ENCODE data around the gene MAP1S. TPM values are rescaled to one million over a fixed set of nuclear protein-coding genes. Genes with fewer than 3 reads are reported as not detected.

Gene MAP1S
- total RNA-seq, 1 donor from 2014 or later, result 55.8 TPM

GRCh38 chr19:17687857-17688784 lies 31.2 kb upstream of the MAP1S start, which contains the start of gene UNC13A:
Gene UNC13A, minus strand, starts transcription at chr19:17688354. Its CDS starts 155 bp downstream, at chr19:17688199.
- ATAC-seq, result peak; percentile 30
- intact Hi-C loops (cut with DNase I), result no loop called here
- no peak for DNase-seq (ENCODE audit: low spot score)

- no peak for DNase-seq (ENCODE audit: low spot score)
- ATAC-seq, result no peak
- intact Hi-C loops (cut with DNase I), result no loop called here
These were observed 30.3 kb upstream of the MAP1S start for GRCh38 chr19:17688853-17689595.

GRCh38 chr19:17692566-17692965 lies 26.7 kb upstream of the MAP1S start:
- intact Hi-C loops (cut with DNase I), result no loop called here
- no peak for DNase-seq (ENCODE audit: low spot score)
- ATAC-seq, result no peak

- intact Hi-C loops (cut with DNase I), result no loop called here
These were observed 24.1 kb upstream of the MAP1S start for GRCh38 chr19:17695198-17695597.

GRCh38 chr19:17703824-17704463 lies 15.3 kb upstream of the MAP1S start:
- peak; percentile 78 for DNase-seq (ENCODE audit: low spot score)
- peak; percentile 66 for ATAC-seq
- intact Hi-C loops (cut with DNase I), result loop anchor here (10.0 kb wide), 1 partner anchor 91 kb away; the partner anchor contains the start of gene B3GNT3

More at GRCh38 chr19:17695198-17695597, 24.1 kb upstream of the MAP1S start:
- ATAC-seq, result no peak
- no peak for DNase-seq (ENCODE audit: low spot score)

- DNase-seq (ENCODE audit: low spot score) (no peak), ATAC-seq (no peak)
- intact Hi-C loops (cut with DNase I), result loop anchor here (10.0 kb wide), 1 partner anchor 88 kb away; the partner anchor contains the start of gene B3GNT3
These were observed 12.5 kb upstream of the MAP1S start for GRCh38 chr19:17706750-17707181.

GRCh38 chr19:17711851-17712250 lies 7.4 kb upstream of the MAP1S start:
- DNase-seq (ENCODE audit: low spot score) (no peak), ATAC-seq (no peak)
- intact Hi-C loops (cut with DNase I), result no loop called here

- ATAC-seq (no peak), DNase-seq (ENCODE audit: low spot score) (no peak)
- intact Hi-C loops (cut with DNase I), result no loop called here
These were observed 2.9 kb upstream of the MAP1S start for GRCh38 chr19:17716309-17716929.

GRCh38 chr19:17718550-17718946 lies 732 bp upstream of the MAP1S start:
- ATAC-seq (no peak), DNase-seq (ENCODE audit: low spot score) (no peak)
- intact Hi-C loops (cut with DNase I), result no loop called here

GRCh38 chr19:17719730-17720400 lies 585 bp downstream of the MAP1S start:
- DNase-seq (ENCODE audit: low spot score) (no peak), ATAC-seq (no peak)
- intact Hi-C loops (cut with DNase I), result no loop called here

GRCh38 chr19:17720440-17720839 lies 1.2 kb downstream of the MAP1S start:
- intact Hi-C loops (cut with DNase I), result no loop called here
- no peak for ATAC-seq
- DNase-seq (ENCODE audit: low spot score), result no peak

GRCh38 chr19:17721111-17721628 lies 1.9 kb downstream of the MAP1S start:
- no peak for ATAC-seq
- intact Hi-C loops (cut with DNase I), result no loop called here
- DNase-seq (ENCODE audit: low spot score), result no peak

GRCh38 chr19:17721821-17722220 lies 2.5 kb downstream of the MAP1S start:
- ATAC-seq (no peak), DNase-seq (ENCODE audit: low spot score) (no peak)

GRCh38 chr19:17722655-17723240 lies 3.5 kb downstream of the MAP1S start:
- intact Hi-C loops (cut with DNase I), result no loop called here
- ATAC-seq (no peak), DNase-seq (ENCODE audit: low spot score) (no peak)

More at GRCh38 chr19:17721821-17722220, 2.5 kb downstream of the MAP1S start:
- intact Hi-C loops (cut with DNase I), result no loop called here

GRCh38 chr19:17724655-17725054 lies 5.4 kb downstream of the MAP1S start:
- DNase-seq (ENCODE audit: low spot score), result no peak
- intact Hi-C loops (cut with DNase I), result no loop called here
- no peak for ATAC-seq

GRCh38 chr19:17725422-17726078 lies 6.3 kb downstream of the MAP1S start:
- no peak for DNase-seq (ENCODE audit: low spot score)

GRCh38 chr19:17726136-17726741 lies 7.0 kb downstream of the MAP1S start:
- no peak for DNase-seq (ENCODE audit: low spot score)
- intact Hi-C loops (cut with DNase I), result no loop called here
- ATAC-seq, result no peak

More at GRCh38 chr19:17725422-17726078, 6.3 kb downstream of the MAP1S start:
- intact Hi-C loops (cut with DNase I), result no loop called here
- ATAC-seq, result no peak
